Endothelial cell of umbilical vein (primary cell): ENCODE data around the gene BASP1. TPM values are rescaled to one million over a fixed set of nuclear protein-coding genes. Genes with fewer than 3 reads are reported as not detected.

ENCODE experiments used
- BruUV-seq: library from RNA; stranded (reverse); fragments of 400-500 nt; replicated peaks from 2 replicates; lab custom pipeline; 2021; lab: Mats Ljungman, UMichigan
- CTCF ChIA-PET: fragments of 300-600, 350-600 bp; sonication (Branson Sonifier 250); formaldehyde crosslinking; loops from one replicate; lab custom pipeline; 2021; ENCODE audit warnings: antibody characterized with exemption, inconsistent platforms; lab: Charles Lee
- POLR2A ChIA-PET: fragments of 300-600, 350-600 bp; sonication (Branson Sonifier 250); formaldehyde crosslinking; loops from one replicate; lab custom pipeline; 2021; ENCODE audit warnings: antibody characterized with exemption, inconsistent platforms; lab: Charles Lee
- DNase-seq: peaks from one replicate; pipeline ENCODE4 v3.0.0-alpha.2; 2011; ENCODE audit warnings: low read depth, low spot score
- FAIRE-seq: peaks from 2 replicates; lab custom pipeline; 2011; peaks lifted over from hg19 to GRCh38; lab: Jason Lieb, UNC
- H2AFZ ChIP-seq: 2 replicates; pipeline ENCODE4 v1.6.0; 2012; ENCODE audit warnings: low read depth, low read length, control low read depth, inconsistent platforms
- H3K27ac ChIP-seq: 2 replicates; pipeline ENCODE4 v1.5.1; 2011; ENCODE audit warnings: low read depth, mild to moderate bottlenecking, control low read depth, low read length, moderate library complexity; ENCODE audit not compliant: insufficient read depth
- H3K27me3 ChIP-seq, 2 experiments: 2 replicates each; pipeline versions ENCODE4 v1.6.0 to v1.6.1; 2011; ENCODE audit warnings: low read length in 2 of 2, mixed read lengths in 1 of 2; ENCODE audit not compliant: control insufficient read depth in 2 of 2, insufficient read depth in 2 of 2
- H3K36me3 ChIP-seq, 2 experiments: 2 replicates in 1 of 2; 3 replicates in 1 of 2; pipeline ENCODE4 v1.5.1; 2011; ENCODE audit warnings: low read length in 2 of 2, mild to moderate bottlenecking in 1 of 2, moderate library complexity in 1 of 2; ENCODE audit not compliant: control insufficient read depth in 2 of 2, insufficient read depth in 2 of 2; ENCODE audit errors: extremely low read depth in 1 of 2
- H3K4me1 ChIP-seq: 3 replicates; pipeline ENCODE4 v1.5.1; 2011; ENCODE audit warnings: mild to moderate bottlenecking, low read length; ENCODE audit not compliant: control insufficient read depth, insufficient read depth; ENCODE audit errors: extremely low read depth
- H3K4me2 ChIP-seq: 2 replicates; pipeline ENCODE4 v1.6.1; 2011; ENCODE audit warnings: low read length, control low read depth, mixed read lengths; ENCODE audit not compliant: insufficient read depth
- H3K4me3 ChIP-seq, 3 experiments: fragments of 200-600 bp in 1 of 3; sonication (generic), shearing (Covaris generic) in 1 of 3; replicated peaks in 1 of 3; 2 replicates each; pipeline ENCODE4 v1.5.1; 2011 to 2016; ENCODE audit warnings: control low read depth in 3 of 3, low read length in 3 of 3, mild to moderate bottlenecking in 2 of 3, inconsistent platforms in 1 of 3, low read depth in 1 of 3, moderate library complexity in 1 of 3; ENCODE audit not compliant: insufficient read depth in 1 of 3
- H3K79me2 ChIP-seq: 2 replicates; pipeline ENCODE4 v1.6.0; 2012; ENCODE audit warnings: low read length, inconsistent platforms; ENCODE audit not compliant: control insufficient read depth, insufficient read depth
- H3K9ac ChIP-seq: replicated peaks from 2 replicates; pipeline ENCODE3; 2011; ENCODE audit warnings: low read length, control low read depth; ENCODE audit not compliant: insufficient read depth; ENCODE audit errors: extremely low read depth
- H3K9me1 ChIP-seq: replicated peaks from 3 replicates; pipeline ENCODE4 v1.6.0; 2011; ENCODE audit warnings: mild to moderate bottlenecking, low read length; ENCODE audit not compliant: control insufficient read depth, insufficient read depth; ENCODE audit errors: extremely low read depth
- H3K9me3 ChIP-seq: replicated peaks from 2 replicates; pipeline ENCODE4 v1.5.1; 2012; ENCODE audit warnings: low read length, inconsistent platforms; ENCODE audit not compliant: control insufficient read depth, insufficient read depth
- H4K20me1 ChIP-seq: replicated peaks from 2 replicates; pipeline ENCODE3; 2011; ENCODE audit warnings: mild to moderate bottlenecking, low read length; ENCODE audit not compliant: control insufficient read depth, insufficient read depth; ENCODE audit errors: extremely low read depth
- EZH2 ChIP-seq: IDR thresholded peaks from 2 replicates; pipeline ENCODE4 v1.6.1; 2012; ENCODE audit warnings: borderline replicate concordance, low read depth, mild to moderate bottlenecking, moderate library complexity, low read length, inconsistent platforms; ENCODE audit not compliant: severe bottlenecking
- FOS ChIP-seq: IDR thresholded peaks from 2 replicates; pipeline ENCODE4 v1.6.1; 2011; ENCODE audit warnings: mild to moderate bottlenecking, low read length, moderate library complexity, borderline replicate concordance; ENCODE audit not compliant: insufficient read depth
- GATA2 ChIP-seq: IDR thresholded peaks from 2 replicates; pipeline ENCODE4 v1.7.0; 2011; ENCODE audit warnings: low read depth, mild to moderate bottlenecking, moderate library complexity, mixed read lengths, low read length; ENCODE audit not compliant: insufficient read length, insufficient read depth
- JUN ChIP-seq: IDR thresholded peaks from 2 replicates; pipeline ENCODE4 v1.6.1; 2011; ENCODE audit warnings: borderline replicate concordance, low read depth; ENCODE audit not compliant: insufficient read length, insufficient read depth
- MYC ChIP-seq: IDR thresholded peaks from one replicate; pipeline ENCODE4 v1.6.1; 2011; ENCODE audit warnings: mild to moderate bottlenecking, low read depth, low read length
- POLR2A ChIP-seq: IDR thresholded peaks from 2 replicates; pipeline ENCODE4 v1.6.1; 2012; ENCODE audit warnings: low read depth, mild to moderate bottlenecking, control low read depth, low read length
- POLR2AphosphoS5 ChIP-seq: IDR thresholded peaks from 2 replicates; pipeline ENCODE4 v1.6.1; 2012; ENCODE audit warnings: low read depth, mild to moderate bottlenecking, control low read depth, low read length, moderate library complexity; ENCODE audit not compliant: insufficient read depth
- dilution Hi-C: fragments of 300-500 bp; cut with MboI; formaldehyde crosslinking; loops from one replicate; pipeline ENCODE4 v1.15.0; 2019; ENCODE audit warnings: low sequenced_read_pairs; ENCODE audit not compliant: extremely low pct_ligation_motif_present
- intact Hi-C: fragments of 100-400 bp; cut with micrococcal nuclease; formaldehyde crosslinking; loops from one replicate; pipeline ENCODE4 v1.10.0; 2022
- polyA plus RNA-seq, 4 experiments: library from polyadenylated mRNA; depleted of rRNA in 3 of 4; stranded (reverse) in 3 of 4; unstranded in 1 of 4; fragments of >200 nt; gene quantifications; 2 replicates each; pipeline versions ENCODE4 v1.2.1 to v1.2.3, GENCODE V29; 2011 to 2012; ENCODE audit warnings: missing spikeins in 1 of 4
- total RNA-seq: library from RNA; stranded (reverse); gene quantifications from 2 replicates; pipeline ENCODE4 v1.2.3, GENCODE V29; 2021
- TF ChIP-seq, protein P1 (sequence below): IDR thresholded peaks from 2 replicates; pipeline ENCODE4 v1.6.1; 2011; ENCODE audit not compliant: insufficient read depth, insufficient read length
- TF ChIP-seq, protein P2 (sequence below), 2 donors: IDR thresholded peaks; 1 replicate in 1 of 2; 2 replicates in 1 of 2; pipeline ENCODE4 v1.5.1; 2011; ENCODE audit warnings: low read length in 2 of 2, mild to moderate bottlenecking in 2 of 2, moderate library complexity in 2 of 2, control low read depth in 1 of 2, inconsistent platforms in 1 of 2, low read depth in 1 of 2; ENCODE audit not compliant: insufficient read depth in 1 of 2; ENCODE audit errors: extremely low read depth in 1 of 2

Gene BASP1
- total and polyA plus RNA-seq, 2 donors (not counting 3 experiments of a cell fraction or from before 2014, with no cell fraction given): 69.4 to 79.3 TPM

DNA sequence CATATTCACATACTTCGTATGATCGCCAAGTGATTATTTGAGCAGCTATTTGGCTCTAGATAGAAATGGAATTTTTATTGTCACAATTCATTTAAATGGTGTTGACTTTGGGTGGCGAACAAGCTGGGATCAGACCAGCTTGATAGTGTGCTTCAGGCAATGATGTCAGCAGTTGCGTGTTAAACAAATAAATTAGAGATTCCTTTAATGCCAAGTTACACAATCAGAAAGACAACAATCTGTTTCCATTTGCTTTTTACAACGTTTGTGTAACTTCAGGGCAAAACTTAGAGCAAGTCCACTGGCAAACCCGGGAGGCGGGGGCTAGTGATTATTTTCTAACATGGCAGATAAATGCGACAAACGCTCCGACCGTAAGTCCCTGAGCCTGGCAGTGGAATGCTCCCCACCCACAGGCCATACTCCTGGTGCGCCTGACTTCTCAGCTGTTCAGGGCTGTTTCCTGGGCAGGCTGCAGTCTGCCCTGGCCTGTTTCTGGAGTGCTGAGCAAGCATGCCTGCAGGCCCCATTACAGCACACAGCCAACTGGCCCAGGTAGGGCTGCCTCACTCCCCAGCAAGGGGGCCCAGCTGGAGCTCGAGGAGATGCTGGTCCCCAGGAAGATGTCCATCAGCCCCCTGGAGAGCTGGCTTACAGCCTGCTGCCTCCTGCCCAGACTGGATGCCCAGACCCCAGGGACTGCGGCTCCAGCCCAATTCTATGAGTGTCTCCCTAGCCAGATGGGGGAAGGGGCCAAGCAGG is 88.7 kb downstream of the BASP1 start:
- ChIA-PET POLR2A (no interaction called here), CTCF (interaction anchor here (0.7 to 2.9 kb wide), 5 partner anchors 14 to 90 kb away, joined by 3 to 14 read pairs (median 3); no protein-coding TSS in a partner anchor)
- no peaks in the 10 kb centered on the region for H3K9me3 ChIP-seq
- no peak overlapping the region for H3K27ac ChIP-seq
- H3K9me1 ChIP-seq: no peaks in the 10 kb centered on the region
- no peak overlapping the region for H3K4me3 ChIP-seq
- no peak overlapping the region for H3K9ac ChIP-seq
- H3K4me1 ChIP-seq: peaks cover 2% of the 10 kb centered on the region
- no peaks in the 10 kb centered on the region for H4K20me1 ChIP-seq
- H3K36me3 ChIP-seq: no peaks in the 10 kb centered on the region
- FAIRE-seq (no peak), DNase-seq (peak; percentile 63)
- no TSS peak for BruUV-seq
- H3K79me2 ChIP-seq: no peaks in the 10 kb centered on the region
- H3K27me3 ChIP-seq: no peaks in the 10 kb centered on the region
- no peak for TF ChIP-seq MYC
- no peak for TF ChIP-seq JUN
- no peak for TF ChIP-seq GATA2
- TF ChIP-seq EZH2: no peak
- TF ChIP-seq, protein P1, sequence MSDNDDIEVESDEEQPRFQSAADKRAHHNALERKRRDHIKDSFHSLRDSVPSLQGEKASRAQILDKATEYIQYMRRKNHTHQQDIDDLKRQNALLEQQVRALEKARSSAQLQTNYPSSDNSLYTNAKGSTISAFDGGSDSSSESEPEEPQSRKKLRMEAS: no peak
- TF ChIP-seq POLR2A: no peak
- no peak for TF ChIP-seq FOS
- TF ChIP-seq, protein P2, sequence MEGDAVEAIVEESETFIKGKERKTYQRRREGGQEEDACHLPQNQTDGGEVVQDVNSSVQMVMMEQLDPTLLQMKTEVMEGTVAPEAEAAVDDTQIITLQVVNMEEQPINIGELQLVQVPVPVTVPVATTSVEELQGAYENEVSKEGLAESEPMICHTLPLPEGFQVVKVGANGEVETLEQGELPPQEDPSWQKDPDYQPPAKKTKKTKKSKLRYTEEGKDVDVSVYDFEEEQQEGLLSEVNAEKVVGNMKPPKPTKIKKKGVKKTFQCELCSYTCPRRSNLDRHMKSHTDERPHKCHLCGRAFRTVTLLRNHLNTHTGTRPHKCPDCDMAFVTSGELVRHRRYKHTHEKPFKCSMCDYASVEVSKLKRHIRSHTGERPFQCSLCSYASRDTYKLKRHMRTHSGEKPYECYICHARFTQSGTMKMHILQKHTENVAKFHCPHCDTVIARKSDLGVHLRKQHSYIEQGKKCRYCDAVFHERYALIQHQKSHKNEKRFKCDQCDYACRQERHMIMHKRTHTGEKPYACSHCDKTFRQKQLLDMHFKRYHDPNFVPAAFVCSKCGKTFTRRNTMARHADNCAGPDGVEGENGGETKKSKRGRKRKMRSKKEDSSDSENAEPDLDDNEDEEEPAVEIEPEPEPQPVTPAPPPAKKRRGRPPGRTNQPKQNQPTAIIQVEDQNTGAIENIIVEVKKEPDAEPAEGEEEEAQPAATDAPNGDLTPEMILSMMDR (IDR thresholded peaks at IDR 0.05; ENCODE audit: extremely low read depth in 1 of 2, insufficient read depth in 1 of 2, low read depth in 1 of 2, low read length in 2 of 2): no peak
- TF ChIP-seq POLR2AphosphoS5: no peak
- dilution Hi-C loops: no loop called here
- intact Hi-C loops: no loop called here
- peak overlapping the region; percentile 70 for H3K4me2 ChIP-seq
- H2AFZ ChIP-seq: peak overlapping the region; percentile 92
